Type B pancreatic cell (in vitro differentiated cells): ENCODE data around the gene DCTN3. TPM values are rescaled to one million over a fixed set of nuclear protein-coding genes. Genes with fewer than 3 reads are reported as not detected.

Experiments used
- DNase-seq: peaks from one replicate; pipeline ENCODE4 v3.0.0; 2021; ENCODE audit warnings: mixed read lengths; ENCODE audit not compliant: unreplicated experiment; ENCODE audit errors: extremely low spot score
- H3K27ac Mint-ChIP-seq: 2 replicates; pipeline ENCODE4 v1.8.0; 2021; ENCODE audit warnings: mild to moderate bottlenecking, mixed read lengths
- H3K27me3 Mint-ChIP-seq: 2 replicates; pipeline ENCODE4 v1.8.0; 2021; ENCODE audit warnings: mixed read lengths
- H3K36me3 Mint-ChIP-seq: 2 replicates; pipeline ENCODE4 v1.8.0; 2021; ENCODE audit warnings: mixed read lengths
- H3K4me1 Mint-ChIP-seq: one replicate; pipeline ENCODE4 v1.8.0; 2021; ENCODE audit warnings: mixed read lengths; ENCODE audit not compliant: unreplicated experiment
- H3K4me3 Mint-ChIP-seq: 2 replicates; pipeline ENCODE4 v1.8.0; 2021; ENCODE audit warnings: mild to moderate bottlenecking, mixed read lengths
- H3K9me3 Mint-ChIP-seq: 2 replicates; pipeline ENCODE4 v1.8.0; 2021; ENCODE audit warnings: mixed read lengths
- total RNA-seq: library from RNA; stranded (reverse); gene quantifications from 2 replicates; pipeline ENCODE4 v1.2.1, GENCODE V29; 2021; ENCODE audit warnings: low replicate concordance
- TF ChIP-seq, protein P1 (sequence below): fragments of 200-600 bp; sonication (generic); conservative IDR thresholded peaks from 2 replicates; pipeline ENCODE4 v1.5.0; 2021; ENCODE audit warnings: antibody characterized with exemption, mild to moderate bottlenecking

Gene DCTN3
- total RNA-seq, 1 donor from 2014 or later: 93.4 TPM

DNA sequence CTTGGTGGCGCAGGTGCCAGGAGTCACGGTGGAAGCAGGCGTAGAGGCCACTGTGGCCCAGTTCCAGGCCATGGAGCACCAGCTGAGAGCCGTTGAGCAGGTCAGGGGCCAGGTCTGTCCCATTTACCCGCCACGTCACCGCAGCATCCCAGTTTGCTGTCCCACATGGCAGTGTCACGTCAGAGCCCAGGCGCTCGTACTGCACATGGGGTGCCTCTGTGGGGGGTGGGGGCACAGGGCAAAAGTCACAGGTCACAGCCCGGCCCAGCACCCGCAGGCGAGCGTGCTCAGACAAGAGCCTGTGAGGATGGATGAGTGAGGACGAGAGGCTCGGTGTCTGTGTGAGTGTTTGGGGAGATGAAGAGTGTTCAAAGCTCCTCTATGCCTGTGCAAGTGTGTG is 55.7 kb downstream of the DCTN3 start:
- TF ChIP-seq, protein P1, sequence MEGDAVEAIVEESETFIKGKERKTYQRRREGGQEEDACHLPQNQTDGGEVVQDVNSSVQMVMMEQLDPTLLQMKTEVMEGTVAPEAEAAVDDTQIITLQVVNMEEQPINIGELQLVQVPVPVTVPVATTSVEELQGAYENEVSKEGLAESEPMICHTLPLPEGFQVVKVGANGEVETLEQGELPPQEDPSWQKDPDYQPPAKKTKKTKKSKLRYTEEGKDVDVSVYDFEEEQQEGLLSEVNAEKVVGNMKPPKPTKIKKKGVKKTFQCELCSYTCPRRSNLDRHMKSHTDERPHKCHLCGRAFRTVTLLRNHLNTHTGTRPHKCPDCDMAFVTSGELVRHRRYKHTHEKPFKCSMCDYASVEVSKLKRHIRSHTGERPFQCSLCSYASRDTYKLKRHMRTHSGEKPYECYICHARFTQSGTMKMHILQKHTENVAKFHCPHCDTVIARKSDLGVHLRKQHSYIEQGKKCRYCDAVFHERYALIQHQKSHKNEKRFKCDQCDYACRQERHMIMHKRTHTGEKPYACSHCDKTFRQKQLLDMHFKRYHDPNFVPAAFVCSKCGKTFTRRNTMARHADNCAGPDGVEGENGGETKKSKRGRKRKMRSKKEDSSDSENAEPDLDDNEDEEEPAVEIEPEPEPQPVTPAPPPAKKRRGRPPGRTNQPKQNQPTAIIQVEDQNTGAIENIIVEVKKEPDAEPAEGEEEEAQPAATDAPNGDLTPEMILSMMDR: no peak
- Mint-ChIP-seq H3K9me3 (peaks cover 5% of the 10 kb centered on the region), H3K27ac (no peak overlapping the region), H3K4me1 (peaks cover 47% of the 10 kb centered on the region), H3K4me3 (no peak overlapping the region), H3K27me3 (peaks cover 44% of the 10 kb centered on the region), H3K36me3 (peaks cover 19% of the 10 kb centered on the region)
- no peak for DNase-seq

Other genes starting within 250 kb of the DCTN3 start
- 11.6 and 24.5 TPM in 2 replicates for gene MYORG, start 243.6 kb downstream of the DCTN3 start, total RNA-seq
- 13.4 and 22.4 TPM in 2 replicates for gene FAM219A, start 161.9 kb downstream of the DCTN3 start, total RNA-seq
- gene DNAI1, start 161.7 kb downstream of the DCTN3 start, total RNA-seq: 0.69 and 4.4 TPM in 2 replicates
- 0.95 and 5.5 TPM in 2 replicates for gene ENHO, start 97.5 kb downstream of the DCTN3 start, total RNA-seq
- gene CNTFR, start 30.8 kb downstream of the DCTN3 start, total RNA-seq: 3.5 and 24.2 TPM in 2 replicates
- 30.2 and 31.8 TPM in 2 replicates for gene RPP25L, start 8.4 kb downstream of the DCTN3 start, total RNA-seq
- gene ARID3C, start 8.6 kb upstream of the DCTN3 start, total RNA-seq: 0.26 TPM in 1 of 2 replicates, not detected in the other
- 59.0 and 79.7 TPM in 2 replicates for gene SIGMAR1, start 17.3 kb upstream of the DCTN3 start, total RNA-seq
- 48.8 and 70.5 TPM in 2 replicates for gene GALT, start 26.2 kb upstream of the DCTN3 start, total RNA-seq
- 10.8 and 53.8 TPM in 2 replicates for gene IL11RA, start 31.7 kb upstream of the DCTN3 start, total RNA-seq
- gene CCL27, start 42.2 kb upstream of the DCTN3 start, total RNA-seq: 0.43 and 1.1 TPM in 2 replicates
- not detected in 2 replicates for gene CCL19, start 70.8 kb upstream of the DCTN3 start, total RNA-seq
- gene CCL21, start 89.6 kb upstream of the DCTN3 start, total RNA-seq: not detected in 2 replicates